ENCODE data around the gene MRPL28. TPM values are rescaled to one million over a fixed set of nuclear protein-coding genes. Genes with fewer than 3 reads are reported as not detected.
"Not testable (repeated sequence)": the region's sequence is repeated elsewhere in the genome, so short reads cannot be mapped to it uniquely, and the experiment has no call there.

The MRPL28 gene
- total RNA-seq, 1 donor from 2014 or later = 82.2 TPM

DNA sequence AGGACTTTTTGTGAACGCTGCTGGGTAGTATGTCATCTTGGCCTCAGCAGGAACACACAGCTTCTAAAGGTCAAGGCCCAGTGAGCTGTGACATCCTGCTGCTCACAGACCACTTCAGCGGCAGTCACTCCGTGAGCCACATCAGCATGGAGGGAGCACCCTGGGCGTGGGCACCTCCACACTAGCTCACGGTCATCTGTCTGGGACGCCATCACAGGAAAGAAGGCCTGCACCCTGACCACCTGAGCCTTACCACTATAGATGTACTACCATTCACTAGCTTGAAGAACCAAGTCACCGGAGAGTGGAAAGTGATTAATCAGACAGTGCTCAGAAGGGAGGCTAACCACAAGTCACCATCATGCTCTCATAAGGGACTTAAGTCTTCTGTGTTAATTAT, 21.1 kb downstream of the MRPL28 start:
- TF ChIP-seq EZH2 (IDR thresholded peaks at IDR 0.05) (no peak), EZH2phosphoT487 (IDR thresholded peaks at IDR 0.05) (no peak)
- TF ChIP-seq, protein P1, sequence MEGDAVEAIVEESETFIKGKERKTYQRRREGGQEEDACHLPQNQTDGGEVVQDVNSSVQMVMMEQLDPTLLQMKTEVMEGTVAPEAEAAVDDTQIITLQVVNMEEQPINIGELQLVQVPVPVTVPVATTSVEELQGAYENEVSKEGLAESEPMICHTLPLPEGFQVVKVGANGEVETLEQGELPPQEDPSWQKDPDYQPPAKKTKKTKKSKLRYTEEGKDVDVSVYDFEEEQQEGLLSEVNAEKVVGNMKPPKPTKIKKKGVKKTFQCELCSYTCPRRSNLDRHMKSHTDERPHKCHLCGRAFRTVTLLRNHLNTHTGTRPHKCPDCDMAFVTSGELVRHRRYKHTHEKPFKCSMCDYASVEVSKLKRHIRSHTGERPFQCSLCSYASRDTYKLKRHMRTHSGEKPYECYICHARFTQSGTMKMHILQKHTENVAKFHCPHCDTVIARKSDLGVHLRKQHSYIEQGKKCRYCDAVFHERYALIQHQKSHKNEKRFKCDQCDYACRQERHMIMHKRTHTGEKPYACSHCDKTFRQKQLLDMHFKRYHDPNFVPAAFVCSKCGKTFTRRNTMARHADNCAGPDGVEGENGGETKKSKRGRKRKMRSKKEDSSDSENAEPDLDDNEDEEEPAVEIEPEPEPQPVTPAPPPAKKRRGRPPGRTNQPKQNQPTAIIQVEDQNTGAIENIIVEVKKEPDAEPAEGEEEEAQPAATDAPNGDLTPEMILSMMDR (IDR thresholded peaks at IDR 0.05) = no peak
- H3K36me3 ChIP-seq = no peaks in the 10 kb centered on the region
- no peaks in the 10 kb centered on the region for H3K9me3 ChIP-seq (ENCODE audit: low read depth)
- H3K4me1 Mint-ChIP-seq = peaks cover 15% of the 10 kb centered on the region
- H3K27ac ChIP-seq = no peak overlapping the region
- H3K4me3 ChIP-seq = no peak overlapping the region
- no peak overlapping the region for H2AFZ ChIP-seq (replicated peaks)
- peaks cover 4% of the 10 kb centered on the region for H3K9me3 Mint-ChIP-seq
- H3K36me3 Mint-ChIP-seq = peaks cover 34% of the 10 kb centered on the region
- peaks cover 78% of the 10 kb centered on the region for H3K79me2 ChIP-seq (ENCODE audit: low read depth)
- no peak overlapping the region for H3K9ac ChIP-seq
- peaks cover 4% of the 10 kb centered on the region for H3K27me3 Mint-ChIP-seq (ENCODE audit: insufficient read depth, low read depth)
- H4K20me1 ChIP-seq (ENCODE audit: low read depth) = peaks cover 57% of the 10 kb centered on the region
- peak; percentile 0 for DNase-seq (ENCODE audit: low spot score)
- no peaks in the 10 kb centered on the region for H3K27me3 ChIP-seq
- H3K4me1 ChIP-seq = peaks cover 3% of the 10 kb centered on the region
- H3K4me3 Mint-ChIP-seq = peak overlapping the region; percentile 46
- no peaks in the 10 kb centered on the region for H3F3A ChIP-seq (ENCODE audit: low read depth)
- H3K4me2 ChIP-seq = no peak overlapping the region
- no peak overlapping the region for H3K27ac Mint-ChIP-seq

DNA sequence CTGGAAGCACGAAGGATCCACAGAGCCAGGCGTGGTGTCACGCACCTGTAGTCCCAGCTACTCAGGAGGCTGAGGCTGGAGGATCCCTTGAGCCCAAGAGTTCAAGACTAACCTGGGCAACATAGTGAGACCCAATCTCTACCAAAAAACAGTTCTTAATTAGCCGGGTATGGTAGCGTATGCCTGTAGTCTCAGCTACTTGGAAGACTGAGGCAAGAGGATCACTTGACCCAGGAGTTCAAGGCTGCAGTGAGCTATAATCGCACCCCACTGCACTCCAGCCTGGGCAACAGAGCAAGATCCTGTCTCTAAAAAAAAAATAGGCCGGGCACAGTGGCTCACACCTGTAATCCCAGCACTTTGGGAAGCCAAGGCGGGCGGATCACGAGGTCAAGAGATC, 21.8 kb downstream of the MRPL28 start:
- H3K36me3 Mint-ChIP-seq = peaks cover 38% of the 10 kb centered on the region
- not testable (repeated sequence) for H3K4me3 Mint-ChIP-seq, H3K36me3 ChIP-seq

DNA sequence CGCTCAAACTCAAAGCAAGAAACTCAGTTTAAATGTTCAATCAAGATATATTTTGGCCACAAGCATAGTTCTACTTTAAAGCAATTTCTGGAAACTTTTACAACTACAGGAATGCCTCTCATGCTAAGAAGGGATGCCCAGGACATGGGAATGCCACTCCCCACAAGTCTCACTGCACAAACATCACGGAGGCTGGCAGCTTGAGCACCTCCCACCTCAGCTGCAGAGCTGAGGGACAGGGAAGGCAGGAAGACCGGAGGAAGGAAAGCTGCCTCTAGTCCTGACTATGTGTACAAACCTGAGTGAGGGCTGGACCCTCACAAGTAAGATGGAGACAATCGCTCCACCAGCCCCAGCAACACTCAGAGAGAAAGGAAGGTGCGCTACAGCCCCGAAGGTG, 23.1 kb downstream of the MRPL28 start:
- no peaks in the 10 kb centered on the region for H3F3A ChIP-seq (ENCODE audit: low read depth)
- H3K9ac ChIP-seq = no peak overlapping the region
- TF ChIP-seq, protein P1 (IDR thresholded peaks at IDR 0.05) = no peak
- TF ChIP-seq EZH2 (IDR thresholded peaks at IDR 0.05) (no peak), EZH2phosphoT487 (IDR thresholded peaks at IDR 0.05) (no peak)
- H2AFZ ChIP-seq (replicated peaks) = no peak overlapping the region
- peaks cover 48% of the 10 kb centered on the region for H3K36me3 Mint-ChIP-seq
- H3K79me2 ChIP-seq (ENCODE audit: low read depth) = peaks cover 98% of the 10 kb centered on the region
- H3K9me3 Mint-ChIP-seq = peaks cover 4% of the 10 kb centered on the region
- H3K4me1 ChIP-seq = no peaks in the 10 kb centered on the region
- H3K4me2 ChIP-seq = no peak overlapping the region
- H4K20me1 ChIP-seq (ENCODE audit: low read depth) = peaks cover 57% of the 10 kb centered on the region
- H3K4me3 ChIP-seq = no peak overlapping the region
- no peak overlapping the region for H3K4me3 Mint-ChIP-seq
- H3K27ac Mint-ChIP-seq = no peak overlapping the region
- no peak overlapping the region for H3K27ac ChIP-seq
- H3K4me1 Mint-ChIP-seq = peaks cover 13% of the 10 kb centered on the region
- no peaks in the 10 kb centered on the region for H3K36me3 ChIP-seq
- DNase-seq (ENCODE audit: low spot score) = no peak
- H3K27me3 Mint-ChIP-seq (ENCODE audit: insufficient read depth, low read depth) = peaks cover 6% of the 10 kb centered on the region
- no peaks in the 10 kb centered on the region for H3K9me3 ChIP-seq (ENCODE audit: low read depth)
- H3K27me3 ChIP-seq = no peaks in the 10 kb centered on the region

More for the DNA sequence above, 21.8 kb downstream of the MRPL28 start:
- not testable (repeated sequence) for H3K27ac Mint-ChIP-seq; H3K4me2 ChIP-seq; H3K4me1 ChIP-seq; H3K9me3 ChIP-seq (ENCODE audit: low read depth); H3K27me3 ChIP-seq; H3K27me3 Mint-ChIP-seq (ENCODE audit: insufficient read depth, low read depth); H2AFZ ChIP-seq (replicated peaks); H3K27ac ChIP-seq; H3K9ac ChIP-seq; DNase-seq (ENCODE audit: low spot score); H3K9me3 Mint-ChIP-seq; H3K4me3 ChIP-seq; H3F3A ChIP-seq (ENCODE audit: low read depth)
- peaks cover 13% of the 10 kb centered on the region for H3K4me1 Mint-ChIP-seq
- H3K79me2 ChIP-seq (ENCODE audit: low read depth) = peaks cover 86% of the 10 kb centered on the region
- H4K20me1 ChIP-seq (ENCODE audit: low read depth) = peaks cover 57% of the 10 kb centered on the region

DNA sequence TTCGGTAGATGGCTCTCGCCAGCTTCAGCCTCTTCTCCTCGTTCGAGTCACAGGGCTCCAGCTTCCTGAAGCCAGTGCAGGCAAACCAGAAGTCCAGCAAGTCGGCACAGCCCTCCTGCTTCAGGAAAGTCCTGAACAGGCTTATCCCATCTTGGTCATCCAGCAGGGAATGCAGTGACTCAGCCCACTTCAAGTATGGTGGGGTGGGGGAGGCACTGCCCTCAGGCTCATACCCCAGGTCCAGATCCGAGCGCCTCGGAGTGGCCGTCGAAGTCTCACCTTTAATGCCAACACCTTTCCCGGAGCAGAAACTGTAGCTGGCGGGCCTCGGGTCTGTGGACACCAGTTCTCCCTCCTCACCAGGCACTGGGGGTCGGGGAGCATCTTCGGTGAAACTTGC, 23.8 kb downstream of the MRPL28 start:
- no peak overlapping the region for H3K4me3 Mint-ChIP-seq
- H4K20me1 ChIP-seq (ENCODE audit: low read depth) = peaks cover 56% of the 10 kb centered on the region
- H3K9me3 ChIP-seq (ENCODE audit: low read depth) = no peaks in the 10 kb centered on the region
- H3K27ac Mint-ChIP-seq = no peak overlapping the region
- H3K36me3 Mint-ChIP-seq = peaks cover 52% of the 10 kb centered on the region
- H2AFZ ChIP-seq (replicated peaks) = no peak overlapping the region
- DNase-seq (ENCODE audit: low spot score) = peak; percentile 1
- peaks cover 93% of the 10 kb centered on the region for H3K79me2 ChIP-seq (ENCODE audit: low read depth)
- no peak overlapping the region for H3K4me2 ChIP-seq
- no peaks in the 10 kb centered on the region for H3K36me3 ChIP-seq
- H3K9me3 Mint-ChIP-seq = peaks cover 4% of the 10 kb centered on the region
- no peaks in the 10 kb centered on the region for H3K27me3 ChIP-seq
- TF ChIP-seq, protein P1 (IDR thresholded peaks at IDR 0.05) = no peak
- no peak for TF ChIP-seq EZH2phosphoT487 (IDR thresholded peaks at IDR 0.05)
- no peak for TF ChIP-seq EZH2 (IDR thresholded peaks at IDR 0.05)
- H3K4me1 Mint-ChIP-seq = peaks cover 13% of the 10 kb centered on the region
- no peak overlapping the region for H3K4me3 ChIP-seq
- peaks cover 7% of the 10 kb centered on the region for H3K27me3 Mint-ChIP-seq (ENCODE audit: insufficient read depth, low read depth)
- H3K4me1 ChIP-seq = no peaks in the 10 kb centered on the region
- H3K9ac ChIP-seq = no peak overlapping the region
- H3K27ac ChIP-seq = no peak overlapping the region
- no peaks in the 10 kb centered on the region for H3F3A ChIP-seq (ENCODE audit: low read depth)

Data from neural progenitor cell (in vitro differentiated cells).